ENCODE data around the gene DNMT3B.
"Not testable (repeated sequence)": the region's sequence is repeated elsewhere in the genome, so short reads cannot be mapped to it uniquely, and the experiment has no call there.

The DNMT3B gene

DNA sequence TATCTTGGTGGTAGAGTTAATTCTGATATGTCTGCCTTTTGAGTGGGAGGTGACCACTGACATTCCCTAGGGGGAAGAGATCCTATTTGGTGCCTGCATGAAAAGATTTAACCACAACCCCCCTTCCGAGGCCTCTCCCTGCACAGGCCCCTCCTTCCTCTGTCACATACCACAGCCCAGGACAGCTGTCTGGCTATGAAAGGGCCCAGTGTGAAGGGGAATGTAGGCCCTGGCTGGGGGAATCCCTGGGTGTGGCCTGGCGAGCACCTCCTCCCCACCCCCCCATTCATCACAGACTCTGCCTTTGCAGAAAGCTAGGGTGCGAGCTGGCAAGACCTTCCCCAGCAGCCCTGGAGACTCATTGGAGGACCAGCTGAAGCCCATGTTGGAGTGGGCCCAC is 30.1 kb downstream of the DNMT3B start:
- DNase-seq = peak; percentile 41

- DNase-seq = no peak
Observed at GRCh38 chr20:32792731-32793458, 30.7 kb downstream of the DNMT3B start.

DNA sequence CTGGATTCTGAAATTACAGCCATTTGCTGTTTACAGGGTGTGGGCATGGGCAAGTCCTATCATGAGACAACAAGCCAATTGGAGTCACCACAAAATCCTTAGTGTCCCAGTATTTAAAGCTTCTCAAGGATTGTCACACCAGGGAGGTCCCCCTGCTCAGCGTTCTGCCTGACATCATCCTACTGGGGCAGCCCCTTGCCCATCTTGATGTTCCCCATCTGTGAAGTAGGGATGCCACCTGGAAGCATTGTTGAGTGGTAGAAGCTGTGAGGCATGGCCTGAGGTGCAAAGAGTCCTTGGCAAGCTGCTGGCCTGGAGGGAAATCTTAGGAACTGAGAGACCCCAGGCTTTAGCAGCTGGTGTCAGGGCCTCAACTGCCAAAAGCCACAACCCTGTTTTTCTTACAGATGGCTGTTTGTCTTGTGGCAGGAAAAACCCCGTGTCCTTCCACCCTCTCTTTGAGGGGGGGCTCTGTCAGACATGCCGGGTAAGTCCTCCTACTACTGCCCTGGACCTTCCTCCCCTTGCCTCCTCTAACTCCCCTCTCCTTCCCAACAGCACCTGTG is 34.3 kb downstream of the DNMT3B start:
- no peak for DNase-seq

DNA sequence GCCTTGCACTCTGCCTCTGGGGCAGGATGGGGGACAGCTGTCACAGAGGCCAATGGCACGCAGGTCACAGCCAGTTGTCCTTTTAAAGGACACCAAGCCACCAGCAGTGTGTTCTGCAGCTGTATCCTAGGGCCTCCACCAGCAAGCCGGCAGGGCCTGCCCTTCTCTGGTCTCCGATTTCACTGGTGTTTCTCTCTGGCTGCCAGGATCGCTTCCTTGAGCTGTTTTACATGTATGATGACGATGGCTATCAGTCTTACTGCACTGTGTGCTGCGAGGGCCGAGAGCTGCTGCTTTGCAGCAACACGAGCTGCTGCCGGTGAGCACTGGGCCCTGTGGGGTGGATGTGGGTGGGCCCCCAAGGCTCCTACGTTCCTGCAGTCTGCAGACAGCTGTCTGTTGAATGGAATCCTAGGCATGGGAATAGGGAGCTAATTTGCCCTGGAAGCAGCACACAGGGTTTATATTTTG is 34.8 kb downstream of the DNMT3B start:
- peak; percentile 33 for DNase-seq

GRCh38 chr20:32797571-32797970 is 35.4 kb downstream of the DNMT3B start:
- not testable (repeated sequence) for DNase-seq

- no peak for DNase-seq
Observed at GRCh38 chr20:32798046-32798981, 36.1 kb downstream of the DNMT3B start.

DNA sequence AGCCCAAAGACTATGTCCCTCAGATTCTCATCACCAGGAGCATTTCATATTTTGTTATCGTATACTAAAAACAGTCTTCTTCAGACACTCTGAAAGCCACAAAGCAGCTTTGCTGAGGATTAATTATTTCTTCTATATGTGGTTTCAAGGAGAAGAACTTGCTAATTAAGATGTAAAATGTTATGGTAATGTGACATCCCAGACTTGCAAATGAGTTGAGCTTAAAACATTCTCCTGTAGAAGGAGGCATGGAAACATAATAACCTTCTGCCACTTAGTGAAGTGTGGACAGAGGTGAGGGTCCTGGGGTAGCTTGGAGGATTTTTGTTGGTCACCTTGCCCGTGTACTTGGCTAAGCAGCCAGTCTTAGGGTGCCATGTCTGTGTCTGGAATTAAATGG is 40.9 kb downstream of the DNMT3B start:
- no peak for DNase-seq

DNA sequence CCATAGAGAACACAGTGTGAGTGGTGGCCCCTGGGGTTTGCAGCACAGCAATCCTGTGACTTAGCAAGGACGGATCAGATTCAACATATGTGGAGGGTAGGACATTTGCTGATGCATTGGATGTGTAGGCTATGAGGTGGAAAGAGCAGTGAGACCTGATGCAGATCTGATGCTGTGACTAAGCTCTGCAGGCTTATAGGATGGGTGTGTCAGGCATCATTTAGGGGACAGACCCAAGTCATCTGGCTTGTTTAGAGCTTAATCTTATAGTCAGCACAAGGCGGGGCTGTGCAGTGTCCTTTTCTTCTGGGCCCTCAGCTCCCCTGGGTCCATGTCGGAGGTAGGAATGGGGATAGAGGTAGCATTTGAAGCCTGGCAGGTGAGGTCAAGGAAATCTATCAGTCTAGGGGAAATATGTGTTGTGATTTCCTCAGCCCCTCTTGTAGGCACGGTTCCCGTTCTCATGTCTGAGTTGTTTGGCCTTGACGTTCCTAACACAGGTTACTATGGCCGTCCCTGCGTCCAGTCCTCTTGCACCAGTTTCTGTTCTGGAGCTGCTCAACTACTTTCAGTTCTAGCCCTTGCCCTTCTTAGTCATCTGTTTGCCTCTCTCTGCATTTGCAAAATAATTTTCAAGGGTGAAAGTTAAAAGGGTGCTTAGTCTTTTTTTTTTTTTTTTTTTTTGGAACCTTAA is 42.0 kb downstream of the DNMT3B start:
- DNase-seq = no peak

- DNase-seq = no peak
Observed at GRCh38 chr20:32804817-32805216, 42.6 kb downstream of the DNMT3B start.

DNA sequence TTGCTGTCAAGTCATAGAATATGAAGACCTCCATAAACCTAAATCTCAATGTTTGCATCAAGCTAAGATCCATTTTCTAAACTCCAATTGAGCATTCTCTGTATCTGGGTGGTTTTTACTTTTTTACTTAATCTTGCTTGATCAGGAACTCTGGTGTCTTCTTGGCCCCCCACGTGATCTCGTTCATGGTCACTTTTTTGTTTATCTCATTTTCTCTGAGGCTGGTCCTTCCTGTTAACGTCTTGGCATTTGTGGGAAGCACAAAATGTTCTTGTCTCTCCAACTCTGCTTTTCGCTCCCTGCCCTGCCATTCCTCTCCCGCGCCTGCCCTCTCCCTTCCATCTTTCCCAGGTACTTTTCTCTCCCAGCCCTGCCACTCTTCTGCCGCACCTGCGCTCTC is 43.5 kb downstream of the DNMT3B start:
- DNase-seq = no peak

DNA sequence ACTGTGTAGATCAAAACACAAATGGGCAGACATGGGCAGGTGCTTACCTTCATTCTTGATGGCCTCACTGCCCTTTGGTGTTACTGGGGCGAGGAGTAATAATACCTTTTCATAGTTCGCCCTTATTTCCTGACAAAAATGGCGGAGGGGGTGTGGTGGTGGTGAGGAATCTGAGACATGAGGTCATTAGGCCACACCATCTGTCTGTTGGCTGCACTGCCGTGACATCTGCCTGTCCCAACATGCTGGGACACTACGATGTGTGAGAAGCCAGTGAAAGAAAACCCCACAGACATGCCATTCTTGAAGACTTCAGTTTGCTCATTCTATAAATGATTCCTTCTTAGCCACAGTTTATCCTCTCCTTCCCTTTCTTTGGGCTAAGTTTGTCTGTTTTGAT is 44.2 kb downstream of the DNMT3B start:
- no peak for DNase-seq

- DNase-seq = no peak
Observed at GRCh38 chr20:32807706-32808105, 45.5 kb downstream of the DNMT3B start.

DNA sequence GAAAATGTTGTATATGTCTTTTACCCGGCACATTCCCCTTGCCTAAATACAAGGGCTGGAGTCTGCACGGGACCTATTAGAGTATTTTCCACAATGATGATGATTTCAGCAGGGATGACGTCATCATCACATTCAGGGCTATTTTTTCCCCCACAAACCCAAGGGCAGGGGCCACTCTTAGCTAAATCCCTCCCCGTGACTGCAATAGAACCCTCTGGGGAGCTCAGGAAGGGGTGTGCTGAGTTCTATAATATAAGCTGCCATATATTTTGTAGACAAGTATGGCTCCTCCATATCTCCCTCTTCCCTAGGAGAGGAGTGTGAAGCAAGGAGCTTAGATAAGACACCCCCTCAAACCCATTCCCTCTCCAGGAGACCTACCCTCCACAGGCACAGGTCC is 46.3 kb downstream of the DNMT3B start:
- no peak for DNase-seq

GRCh38 chr20:32809907-32810306 is 47.7 kb downstream of the DNMT3B start:
- DNase-seq = no peak

DNA sequence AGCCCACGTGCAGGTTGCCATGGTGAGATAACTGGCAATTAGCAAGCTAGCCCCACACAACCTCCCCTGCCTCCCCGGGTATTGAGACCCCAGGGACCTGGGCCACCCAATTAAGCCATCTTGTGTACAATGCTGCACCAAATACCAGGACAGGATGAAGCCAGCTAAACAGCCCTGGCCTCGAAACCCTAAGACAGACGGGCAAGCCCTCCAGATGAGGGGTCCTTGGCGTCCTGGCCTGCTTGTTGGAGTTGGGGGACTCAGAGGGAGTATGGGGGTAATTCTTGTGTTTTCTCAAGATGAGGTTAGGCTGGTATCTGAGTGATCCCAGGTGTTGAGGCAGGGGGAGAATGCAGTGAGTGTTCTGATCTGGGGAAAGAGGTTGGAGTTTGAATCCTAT is 48.8 kb downstream of the DNMT3B start:
- DNase-seq = no peak

- DNase-seq = no peak
Observed at GRCh38 chr20:32811886-32812285, 49.7 kb downstream of the DNMT3B start.

DNA sequence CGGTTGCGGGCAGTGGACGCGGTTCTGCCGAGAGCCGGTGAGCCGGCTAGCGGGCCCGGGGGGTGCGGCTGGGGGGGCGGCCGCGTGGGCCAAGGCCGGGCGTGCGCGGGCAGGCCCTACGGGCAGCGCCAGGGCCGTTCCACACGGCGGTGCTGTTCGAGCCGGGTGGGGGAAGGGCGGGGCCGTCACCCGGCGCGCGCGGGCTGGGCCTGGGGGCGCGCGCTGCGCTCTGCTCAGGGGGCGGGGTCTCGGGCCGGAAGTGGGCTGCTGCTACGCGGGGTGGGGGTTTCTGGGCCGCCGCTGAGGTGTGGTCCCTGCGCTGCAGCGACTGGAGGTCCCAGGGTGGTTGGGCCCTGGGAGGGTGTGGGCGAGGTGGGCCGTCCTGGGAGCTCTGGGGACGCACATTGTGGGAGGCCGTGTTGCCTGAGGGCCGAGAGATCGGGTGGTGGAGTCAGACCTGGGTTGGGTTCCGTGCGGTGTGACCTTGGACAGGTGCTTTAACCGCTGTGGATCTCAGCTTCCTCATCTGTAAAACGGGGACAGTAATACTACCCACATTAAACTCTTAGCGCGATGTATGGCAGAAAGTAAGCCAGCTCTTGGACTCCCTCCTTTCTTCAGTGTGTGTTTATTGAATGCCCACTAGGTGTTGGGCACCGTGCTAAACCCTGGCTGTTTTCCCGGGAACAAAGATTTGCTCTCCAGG is 58.0 kb downstream of the DNMT3B start:
- DNase-seq = peak; percentile 70

GRCh38 chr20:32820698-32821377 is 58.7 kb downstream of the DNMT3B start:
- DNase-seq = no peak

- no peak for DNase-seq
Observed at GRCh38 chr20:32822225-32822624, 60.0 kb downstream of the DNMT3B start.

GRCh38 chr20:32823078-32823477 is 60.9 kb downstream of the DNMT3B start:
- DNase-seq = peak; percentile 80
